Renal cortex interstitium (tissue), 11 donors: Measurements from ENCODE around the gene TM4SF20. TPM values are rescaled to one million over a fixed set of nuclear protein-coding genes. Genes with fewer than 3 reads are reported as not detected.
"Not testable (repeated sequence)": the region's sequence is repeated elsewhere in the genome, so short reads cannot be mapped to it uniquely, and the experiment has no call there.

Experiments used
- DNase-seq, 11 donors: peaks; one replicate each; pipeline ENCODE4 v3.0.0-alpha.2; 2013; ENCODE audit warnings: low read depth in 9 of 11, low spot score in 4 of 11; ENCODE audit errors: extremely low read depth in 1 of 11
- polyA plus RNA-seq, 3 donors: library from polyadenylated mRNA; unstranded; fragments of 120-200 nt; gene quantifications; one replicate each; pipeline ENCODE4 v1.2.1, GENCODE V29; 2013; ENCODE audit not compliant: insufficient read length in 3 of 3

The TM4SF20 gene
- polyA plus RNA-seq, 3 donors = 0.06 to 0.38 (median 0.11) TPM

DNA sequence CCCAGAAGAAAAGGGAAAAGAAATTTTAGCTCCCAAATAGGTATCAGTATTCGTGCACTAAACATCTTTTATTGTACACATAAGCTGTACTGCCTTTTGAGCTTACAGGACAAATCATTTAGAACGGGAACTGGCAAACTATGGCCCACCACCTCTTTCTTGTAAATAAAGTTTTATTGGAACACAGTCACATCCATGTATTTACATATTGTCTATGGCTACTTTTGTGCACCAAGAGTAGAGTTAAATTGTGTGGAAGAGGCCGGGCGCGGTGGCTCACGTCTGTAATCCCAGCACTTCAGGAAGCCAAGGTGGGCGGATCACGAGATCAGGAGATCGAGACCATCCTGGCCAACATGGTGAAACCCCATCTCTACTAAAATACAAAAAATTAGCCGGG lies 5.7 kb downstream of the TM4SF20 start:
- DNase-seq = no peak

- no peak for DNase-seq
Measured at GRCh38 chr2:227370791-227371312, 8.3 kb downstream of the TM4SF20 start.

GRCh38 chr2:227370092-227370491 lies 9.0 kb downstream of the TM4SF20 start:
- DNase-seq = no peak

DNA sequence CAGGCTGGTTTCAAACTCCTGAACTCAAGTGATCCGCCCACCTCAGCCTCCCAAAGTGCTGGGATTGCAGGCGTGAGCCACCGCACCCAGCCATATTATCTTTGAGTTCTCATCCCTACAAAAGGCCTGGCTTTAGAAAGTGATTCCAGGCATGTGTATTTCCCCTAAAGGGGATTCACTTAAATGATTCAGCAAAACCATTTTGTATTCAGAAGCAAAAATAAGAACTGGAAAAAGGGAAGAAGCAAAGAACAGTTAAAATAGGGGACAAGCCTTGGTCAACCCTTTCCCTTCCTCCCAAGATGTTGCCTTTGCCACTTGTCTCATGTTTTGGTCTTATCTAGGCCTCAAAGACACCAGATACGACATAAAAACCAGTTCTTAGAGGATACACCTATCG lies 10.5 kb downstream of the TM4SF20 start:
- no peak for DNase-seq

DNA sequence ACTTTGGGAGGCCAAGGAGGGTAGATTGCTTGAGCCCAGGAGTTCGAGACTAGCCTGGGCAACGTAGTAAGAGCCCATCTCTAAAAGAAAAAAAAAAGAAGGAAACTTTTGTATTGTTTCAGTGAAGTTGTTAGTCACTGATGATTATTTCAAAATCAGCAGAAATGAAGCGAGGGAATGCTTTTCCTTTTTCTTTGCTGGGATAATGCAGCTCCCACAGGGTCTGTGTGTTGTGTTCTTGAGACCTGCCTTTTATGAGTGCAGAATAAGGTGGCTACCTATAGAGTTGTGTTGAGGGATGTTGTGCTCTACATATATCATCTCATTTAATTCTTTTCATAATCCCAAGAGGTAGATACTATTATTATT lies 11.7 kb downstream of the TM4SF20 start:
- no peak for DNase-seq

GRCh38 chr2:227366769-227367426 lies 12.2 kb downstream of the TM4SF20 start:
- DNase-seq = no peak

GRCh38 chr2:227365833-227366232 lies 13.3 kb downstream of the TM4SF20 start:
- no peak for DNase-seq

DNA sequence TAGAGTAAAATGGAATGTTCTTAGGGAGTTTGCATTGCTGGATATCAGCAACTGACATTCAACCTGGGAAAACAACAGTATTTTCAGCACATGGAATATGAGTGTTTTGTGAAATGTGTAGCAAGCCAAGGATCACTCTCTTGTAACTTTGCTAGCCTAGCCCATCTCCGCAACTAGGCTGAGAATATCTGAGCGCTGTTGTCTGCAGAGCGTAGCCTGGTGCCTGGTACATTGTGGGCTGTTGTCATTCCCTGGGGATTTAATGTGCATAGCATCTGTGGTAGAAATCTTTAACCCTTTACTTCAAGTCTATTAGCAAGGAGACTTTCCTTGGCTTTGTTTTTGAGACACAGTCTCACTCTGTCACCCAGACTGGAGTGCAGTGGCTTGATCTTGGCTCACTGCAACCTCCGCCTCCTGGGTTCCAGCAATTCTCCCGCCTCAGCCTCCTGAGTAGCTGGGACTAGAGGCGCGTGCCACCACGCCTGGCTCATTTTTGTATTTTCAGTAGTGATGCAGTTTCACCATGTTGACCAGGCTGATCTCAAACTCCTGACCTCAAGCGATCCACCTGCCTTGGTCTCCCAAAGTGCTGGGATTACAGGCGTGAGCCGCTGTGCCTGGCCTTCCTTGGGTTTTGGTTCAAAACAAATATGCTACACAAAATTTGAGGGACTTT lies 14.4 kb downstream of the TM4SF20 start:
- DNase-seq = not testable (repeated sequence)

GRCh38 chr2:227363756-227364155 lies 15.3 kb downstream of the TM4SF20 start:
- DNase-seq = no peak

DNA sequence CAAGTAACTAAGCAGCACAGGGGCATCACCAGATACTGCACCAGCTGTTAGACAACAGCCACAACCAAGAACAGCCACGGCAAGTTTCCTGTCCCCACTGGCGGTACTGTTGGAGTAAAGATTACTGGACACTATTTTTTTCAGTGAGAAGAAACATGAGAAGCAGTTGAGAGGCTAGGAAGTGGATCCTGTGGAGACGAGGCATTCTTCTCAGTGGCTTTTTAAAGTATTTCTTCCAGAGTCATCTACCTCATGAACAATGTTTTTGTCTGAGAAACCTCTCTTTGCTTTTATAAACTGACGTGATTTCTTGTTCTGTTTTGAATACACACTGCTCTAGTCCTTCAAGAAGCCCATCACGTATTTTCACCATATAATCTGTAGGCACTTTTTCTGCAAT lies 18.8 kb downstream of the TM4SF20 start:
- DNase-seq = no peak

- DNase-seq = no peak
Measured at GRCh38 chr2:227351639-227352038, 27.5 kb downstream of the TM4SF20 start.

DNA sequence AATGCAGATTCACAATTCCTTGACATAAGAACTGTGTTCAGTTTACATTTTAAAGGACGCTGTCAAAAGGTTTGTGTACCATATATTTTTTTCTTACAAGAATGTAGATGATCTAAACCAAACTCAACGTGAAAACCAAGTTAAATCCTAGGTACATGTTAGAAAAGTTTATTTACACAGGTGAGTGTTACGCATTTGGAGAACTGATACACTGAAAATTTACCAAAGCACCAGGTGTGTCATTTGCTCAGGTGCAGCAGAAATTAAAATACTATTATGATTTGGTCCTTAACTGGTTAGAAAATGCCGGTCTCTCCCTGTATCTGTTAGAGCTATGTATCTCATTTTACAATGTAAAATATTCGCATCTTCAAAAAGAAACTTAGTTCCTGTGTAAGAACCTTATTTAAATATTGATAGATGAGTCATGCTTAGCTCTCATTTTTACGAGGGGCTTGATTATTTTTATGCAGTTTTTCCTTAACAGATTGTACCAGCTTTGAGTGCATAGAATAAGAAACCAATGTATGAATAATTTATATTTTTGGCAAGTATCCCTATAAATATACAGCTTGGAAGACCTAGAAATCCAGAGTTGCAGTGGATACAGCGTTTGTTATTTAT lies 29.0 kb downstream of the TM4SF20 start:
- no peak for DNase-seq

DNA sequence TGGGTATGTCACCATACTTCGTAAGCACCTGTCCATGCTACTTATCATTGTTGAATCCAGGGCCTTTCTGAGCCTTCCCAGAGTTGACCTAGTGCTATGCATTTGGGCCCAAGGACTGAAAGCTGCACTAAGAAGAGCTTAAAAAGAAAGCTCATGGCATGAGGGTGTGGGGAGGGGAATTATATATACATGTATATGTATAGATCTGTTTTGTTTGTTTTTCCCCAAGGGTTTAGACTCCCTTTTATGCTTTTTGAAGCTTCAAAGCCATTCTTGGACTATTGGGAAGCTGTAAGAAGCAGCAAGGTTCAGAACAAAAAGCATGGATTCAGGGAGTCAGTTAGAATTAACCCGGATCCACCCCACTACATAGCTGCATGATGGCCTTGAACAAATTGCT lies 30.8 kb downstream of the TM4SF20 start:
- DNase-seq = no peak

- DNase-seq = peak in 3 of 11 donors; percentile 9 to 25 (median 18)
Measured at GRCh38 chr2:227347117-227347516, 32.0 kb downstream of the TM4SF20 start.

- no peak for DNase-seq
Measured at GRCh38 chr2:227344231-227344630, 34.9 kb downstream of the TM4SF20 start.

GRCh38 chr2:227341553-227341952 lies 37.6 kb downstream of the TM4SF20 start:
- DNase-seq = no peak

GRCh38 chr2:227340106-227340505 lies 39.0 kb downstream of the TM4SF20 start:
- DNase-seq = no peak

DNA sequence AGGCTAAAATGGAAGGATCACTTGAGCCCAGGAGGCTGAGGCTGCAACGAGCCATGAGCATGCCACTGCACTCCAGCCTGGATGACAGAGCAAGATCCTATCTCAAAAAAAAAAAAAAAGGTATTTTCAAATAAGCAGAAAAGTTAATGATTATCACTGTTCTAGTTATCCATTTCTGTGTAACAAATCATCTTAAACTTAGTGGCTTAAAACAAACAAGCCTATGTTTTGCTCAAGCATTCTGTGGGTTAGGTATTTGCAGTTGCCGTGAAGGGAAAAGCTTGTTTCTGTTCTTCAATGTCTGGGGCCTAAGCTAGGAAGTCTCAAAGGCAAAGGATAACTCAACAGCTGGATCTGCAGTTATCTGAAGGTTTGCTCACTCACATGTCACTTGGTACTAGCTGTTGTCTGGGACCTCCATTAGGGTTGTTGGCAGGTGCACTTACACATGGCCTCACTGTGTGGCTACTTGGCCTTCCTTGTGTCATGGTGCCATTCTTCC lies 40.0 kb downstream of the TM4SF20 start:
- DNase-seq = peak in 5 of 11 donors; percentile 8 to 52 (median 12)

GRCh38 chr2:227337442-227337841 lies 41.7 kb downstream of the TM4SF20 start:
- no peak for DNase-seq

DNA sequence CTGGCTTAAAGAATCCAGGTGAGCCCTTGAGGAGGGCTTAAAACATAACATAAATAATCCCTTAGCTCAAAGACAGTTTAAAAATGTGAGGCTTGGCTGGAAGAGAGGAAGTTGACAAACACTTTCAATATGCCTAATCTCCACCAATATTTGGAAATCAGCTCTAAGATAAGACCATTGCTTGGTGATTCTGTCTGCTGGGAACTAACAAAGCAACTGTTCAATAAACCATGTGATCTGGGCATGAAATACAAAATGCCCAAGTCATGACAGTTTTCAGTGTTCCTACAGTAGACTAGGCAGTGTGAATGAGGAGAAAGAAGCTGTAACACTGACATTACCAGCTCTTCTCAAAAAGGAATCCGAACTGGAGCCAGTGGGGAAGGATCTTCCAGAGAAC lies 43.4 kb downstream of the TM4SF20 start:
- no peak for DNase-seq
